NCI-H748 (cell line): ENCODE data around the gene ZSWIM9.

Experiments used
- DNase-seq: peaks from one replicate; lab custom pipeline; 2025; ENCODE audit not compliant: unreplicated experiment; lab: John Stamatoyannopoulos, UW

The ZSWIM9 gene

DNA sequence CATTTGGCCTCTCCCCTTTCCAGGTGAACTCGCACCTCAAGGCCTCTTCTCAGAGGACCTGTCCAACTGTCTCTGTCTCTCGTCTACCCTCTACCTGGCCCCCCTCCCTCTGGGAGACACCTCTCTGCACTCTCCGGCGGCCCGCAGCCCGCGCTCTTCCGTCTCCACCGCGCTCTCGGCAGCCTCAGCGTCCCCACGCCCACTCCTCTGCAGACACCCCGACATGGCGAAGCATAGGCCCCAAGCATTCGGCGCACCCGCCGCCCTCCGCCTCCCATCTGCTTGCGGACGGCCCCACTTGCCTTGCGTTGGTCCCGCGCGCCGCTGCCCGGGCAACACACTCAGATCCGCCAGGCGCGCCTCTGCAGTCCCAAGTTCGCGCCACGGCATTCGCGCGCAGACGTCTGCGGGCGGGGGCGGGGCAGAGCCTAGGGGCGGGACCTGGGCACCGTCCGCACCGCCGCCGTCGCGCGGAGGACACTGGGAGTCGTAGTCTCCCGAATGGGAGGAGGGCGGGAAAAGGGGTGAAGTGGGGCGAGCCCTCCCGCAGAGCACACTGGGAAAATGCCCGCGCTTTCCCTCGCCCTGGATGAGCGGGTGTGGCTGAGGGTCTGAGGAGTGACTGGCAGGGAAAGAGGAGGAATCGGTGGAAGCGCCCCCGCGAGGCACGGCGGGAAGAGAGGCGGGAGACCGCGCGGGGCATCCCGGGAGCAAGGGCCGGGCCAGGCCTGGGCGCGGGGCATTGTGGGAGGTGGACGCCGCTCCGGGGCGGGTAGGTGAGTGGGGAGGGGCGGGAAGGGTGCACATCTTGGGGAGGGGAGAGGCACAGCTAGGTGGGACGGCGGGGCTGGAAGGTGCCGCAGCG is at the start of gene ZSWIM9, which contains the start of gene LIG1:
TSS of gene ZSWIM9 (plus strand) at position 742 of the 865 bp plus-strand sequence. CDS start 1,123 bp downstream, outside the sequence.
TSS of gene LIG1 (minus strand) at position 406 of the 865 bp plus-strand sequence. CDS start 4,778 bp downstream, outside the sequence.
- peak; percentile 97 for DNase-seq

DNA sequence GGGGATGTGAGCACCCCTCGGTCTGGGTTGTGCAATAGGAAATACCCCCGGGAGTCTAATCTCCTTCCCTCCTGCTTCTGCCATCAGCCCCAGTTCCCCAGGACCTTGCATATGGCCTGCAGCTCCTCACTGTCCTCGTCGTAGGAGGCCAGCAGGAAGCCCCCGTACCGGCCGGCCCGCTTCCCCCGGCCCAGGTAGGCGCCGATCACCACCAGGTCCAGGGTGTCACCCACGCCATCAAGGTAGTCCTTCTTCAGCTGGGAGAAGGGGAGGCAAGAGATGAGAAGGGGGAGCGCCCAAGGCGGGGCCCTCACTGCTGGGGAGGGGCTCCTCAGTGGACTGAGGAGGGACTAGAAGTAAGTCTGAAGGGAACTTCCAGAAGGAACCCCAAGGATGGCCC is 49.4 kb upstream of the ZSWIM9 start:
- no peak for DNase-seq

- no peak for DNase-seq
Measured at GRCh38 chr19:48121909-48122371, 48.5 kb upstream of the ZSWIM9 start.

DNA sequence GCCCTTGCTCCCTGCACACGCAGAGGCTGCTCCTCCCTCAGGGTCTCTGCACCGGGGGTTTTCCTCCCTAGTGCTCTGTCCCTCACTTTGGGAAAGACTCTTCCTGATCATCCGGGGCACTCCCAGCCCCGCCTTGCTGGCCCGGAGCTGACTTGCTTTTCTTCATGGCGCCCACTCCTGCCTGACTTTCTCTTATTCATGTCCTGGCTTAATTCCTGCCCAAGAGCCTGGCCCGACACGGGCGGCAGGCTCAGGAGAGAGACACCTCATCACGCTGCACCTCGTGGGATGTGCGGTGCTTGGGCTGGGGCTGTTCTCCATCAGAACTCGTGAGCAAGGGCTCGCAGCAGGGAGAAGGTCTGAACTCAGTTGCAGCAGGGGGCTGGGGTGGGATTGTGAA is 48.1 kb upstream of the ZSWIM9 start:
- DNase-seq = no peak

- no peak for DNase-seq
Measured at GRCh38 chr19:48123907-48124651, 46.4 kb upstream of the ZSWIM9 start.

DNA sequence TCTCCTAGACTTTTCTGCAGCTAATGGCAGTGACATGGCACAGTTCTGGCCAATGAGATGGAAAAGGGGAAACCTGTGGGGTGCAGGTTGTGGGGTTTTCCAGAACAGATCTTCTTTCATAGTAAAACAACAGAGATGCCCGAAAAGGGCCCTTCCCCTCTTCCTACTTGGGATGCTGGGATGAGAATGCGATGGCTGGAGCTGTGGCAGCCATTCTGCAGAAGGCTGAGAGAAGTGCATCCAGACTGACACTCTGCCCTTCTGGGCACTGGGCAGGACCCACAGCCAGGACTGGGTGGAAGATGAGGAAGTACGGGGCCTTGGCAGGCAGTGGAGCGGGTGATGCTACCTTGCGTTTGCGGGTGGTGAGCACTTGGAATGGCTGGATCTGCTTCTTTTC is 42.9 kb upstream of the ZSWIM9 start:
- no peak for DNase-seq

GRCh38 chr19:48133094-48133493 is 37.4 kb upstream of the ZSWIM9 start:
- no peak for DNase-seq

DNA sequence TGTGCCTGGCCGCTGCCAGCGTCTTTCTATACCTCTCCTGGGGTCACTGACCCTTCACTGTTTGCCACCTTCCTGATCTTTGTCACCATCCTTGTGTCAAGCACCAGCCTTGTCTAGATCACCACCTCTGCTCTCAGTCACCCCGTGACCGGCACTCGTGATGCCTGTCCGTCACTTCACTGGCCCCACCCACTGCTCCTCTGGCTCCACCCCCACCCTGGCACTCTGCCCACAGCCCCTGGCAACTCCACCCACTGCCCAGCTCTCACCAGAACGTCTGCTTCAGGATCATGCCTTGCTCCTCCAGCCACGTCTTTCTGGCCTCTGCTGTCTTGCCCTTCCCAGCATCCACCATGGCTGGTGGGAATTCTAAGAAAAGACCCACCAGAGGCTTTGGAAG is 35.1 kb upstream of the ZSWIM9 start:
- DNase-seq = no peak

GRCh38 chr19:48136547-48136946 is 33.9 kb upstream of the ZSWIM9 start:
- DNase-seq = no peak

DNA sequence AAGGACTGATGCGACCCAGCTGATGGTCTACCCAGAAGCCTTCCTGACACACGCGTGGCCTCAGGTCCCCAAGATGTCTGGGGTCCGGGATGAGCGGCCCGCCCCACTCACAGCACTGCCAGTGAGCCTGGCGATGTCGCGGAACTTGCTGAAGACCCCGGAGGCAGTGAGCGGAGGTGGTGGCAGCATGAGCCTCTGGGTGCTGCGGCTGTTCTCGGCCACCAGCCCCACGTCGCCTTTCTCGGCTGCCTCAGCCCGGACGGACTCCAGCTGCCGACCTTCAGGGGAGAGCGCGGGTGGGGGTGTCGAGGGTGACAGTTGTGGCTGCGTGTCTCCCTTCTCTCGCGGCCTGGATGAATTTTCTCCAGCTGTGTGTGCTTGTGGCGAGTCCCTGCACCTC is 33.1 kb upstream of the ZSWIM9 start:
- DNase-seq = no peak

GRCh38 chr19:48139053-48139452 is 31.4 kb upstream of the ZSWIM9 start:
- no peak for DNase-seq

DNA sequence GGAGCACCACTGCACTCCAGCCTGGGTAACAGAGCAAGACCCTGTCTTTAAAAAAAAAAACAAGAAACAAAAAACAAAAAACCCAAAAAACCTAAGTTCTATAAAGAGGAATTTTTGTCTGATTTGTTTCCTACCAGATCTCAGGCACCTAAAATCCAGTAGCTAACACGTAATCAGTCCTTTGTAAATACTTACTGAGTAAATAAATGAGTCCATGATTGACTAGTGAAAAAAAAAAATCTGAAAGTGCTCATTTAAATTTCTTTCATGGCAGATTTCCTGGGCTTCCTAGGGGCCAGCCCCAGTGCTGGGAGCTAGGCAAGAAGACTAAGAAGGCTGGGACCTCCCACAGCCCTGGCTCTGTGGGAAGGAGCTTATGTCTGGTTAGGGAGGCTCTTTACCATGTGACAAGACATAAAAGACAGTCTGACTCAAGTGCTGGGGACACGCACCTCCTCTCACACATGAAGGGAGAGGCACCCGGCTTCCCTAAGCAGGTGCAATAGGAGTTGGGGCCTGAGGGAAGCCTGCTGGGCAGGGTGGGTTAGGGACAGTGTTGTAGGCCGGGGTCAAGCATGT is 22.8 kb upstream of the ZSWIM9 start:
- no peak for DNase-seq

- no peak for DNase-seq
Measured at GRCh38 chr19:48148576-48148975, 21.9 kb upstream of the ZSWIM9 start.

- no peak for DNase-seq
Measured at GRCh38 chr19:48149430-48149829, 21.1 kb upstream of the ZSWIM9 start.

- DNase-seq = peak; percentile 58
Measured at GRCh38 chr19:48152551-48152950, 17.9 kb upstream of the ZSWIM9 start.

DNA sequence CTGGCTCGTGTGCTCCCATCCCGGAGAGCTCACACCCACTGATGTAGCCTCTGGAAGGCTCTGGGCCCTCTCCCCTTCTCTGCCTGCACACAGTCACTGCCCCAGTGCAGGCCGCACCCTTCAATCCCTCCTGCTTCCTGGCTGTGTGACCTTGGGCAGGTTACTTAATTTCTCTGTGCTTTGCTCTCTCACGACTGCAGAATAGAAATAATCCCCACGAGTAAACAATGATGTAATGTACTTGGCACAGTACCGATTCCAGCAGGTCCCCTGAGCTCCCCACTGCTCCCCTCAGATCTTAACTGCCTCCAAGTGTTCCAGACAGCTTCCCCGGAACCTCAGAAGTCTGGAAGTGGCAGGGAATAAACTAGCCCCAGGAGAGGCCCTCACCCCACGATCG is 16.5 kb upstream of the ZSWIM9 start:
- no peak for DNase-seq

DNA sequence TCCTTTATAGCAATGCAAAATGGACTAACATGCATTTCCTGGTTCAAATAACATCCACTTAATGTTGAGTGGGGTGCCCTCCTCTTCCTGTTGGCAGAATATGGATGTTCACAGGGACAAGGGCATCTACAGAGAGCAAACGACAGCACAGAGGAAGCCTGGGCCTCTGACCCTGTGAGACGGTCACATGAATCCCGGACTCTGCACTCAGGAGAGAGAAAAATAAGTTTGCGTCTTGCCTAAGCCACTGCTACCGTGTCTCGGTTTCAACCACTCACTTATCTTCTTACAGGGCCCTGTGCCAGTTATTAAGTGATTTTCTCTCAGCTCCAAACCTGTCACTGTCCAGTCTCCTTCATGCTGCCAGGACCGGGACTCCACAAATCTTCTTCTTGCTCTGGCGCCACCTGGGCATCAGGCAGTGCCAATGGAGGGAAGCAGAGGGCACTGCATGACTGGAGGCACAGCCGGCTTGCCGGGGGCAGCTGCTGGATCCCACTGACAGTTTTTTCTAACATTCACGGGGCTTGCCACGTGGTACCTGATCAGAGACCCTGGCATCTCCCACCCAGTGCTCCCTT is 12.2 kb upstream of the ZSWIM9 start:
- DNase-seq = no peak

DNA sequence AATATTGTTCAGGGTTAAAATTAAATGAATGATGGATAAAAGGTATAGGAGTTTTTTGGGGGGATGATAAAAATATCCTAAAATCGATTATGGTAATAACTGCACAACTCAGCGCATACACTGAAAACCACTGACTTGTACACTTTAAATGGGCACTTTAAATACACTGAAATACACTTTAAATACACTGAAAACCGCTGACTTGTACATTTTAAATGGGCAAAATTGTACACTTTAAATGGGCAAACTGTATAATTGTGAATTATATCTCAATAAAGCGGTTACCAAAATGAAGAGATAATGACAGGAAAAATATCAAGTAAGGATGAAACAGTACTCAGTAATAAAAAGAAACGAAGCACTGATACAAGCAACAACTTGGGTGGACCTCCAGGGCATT is 1.8 kb upstream of the ZSWIM9 start:
- no peak for DNase-seq

DNA sequence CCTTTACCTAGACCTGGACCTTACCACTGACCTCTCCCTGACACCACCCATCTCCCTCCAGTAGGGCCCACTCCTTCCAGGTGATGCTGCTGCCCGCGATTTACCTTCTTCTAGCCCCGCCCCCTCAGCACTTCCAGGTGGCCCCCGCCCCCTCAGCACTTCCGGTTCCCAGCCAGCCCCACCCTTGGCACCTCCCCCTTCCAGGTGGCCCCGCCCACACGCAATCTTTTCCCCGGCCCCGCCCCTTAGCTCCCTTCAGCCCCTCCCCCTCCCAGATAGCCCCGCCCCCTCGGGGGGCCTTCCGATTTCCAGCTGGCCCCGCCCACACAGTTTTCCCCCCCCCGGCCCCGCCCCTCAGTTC is 922 bp upstream of the ZSWIM9 start:
- peak; percentile 89 for DNase-seq

DNA sequence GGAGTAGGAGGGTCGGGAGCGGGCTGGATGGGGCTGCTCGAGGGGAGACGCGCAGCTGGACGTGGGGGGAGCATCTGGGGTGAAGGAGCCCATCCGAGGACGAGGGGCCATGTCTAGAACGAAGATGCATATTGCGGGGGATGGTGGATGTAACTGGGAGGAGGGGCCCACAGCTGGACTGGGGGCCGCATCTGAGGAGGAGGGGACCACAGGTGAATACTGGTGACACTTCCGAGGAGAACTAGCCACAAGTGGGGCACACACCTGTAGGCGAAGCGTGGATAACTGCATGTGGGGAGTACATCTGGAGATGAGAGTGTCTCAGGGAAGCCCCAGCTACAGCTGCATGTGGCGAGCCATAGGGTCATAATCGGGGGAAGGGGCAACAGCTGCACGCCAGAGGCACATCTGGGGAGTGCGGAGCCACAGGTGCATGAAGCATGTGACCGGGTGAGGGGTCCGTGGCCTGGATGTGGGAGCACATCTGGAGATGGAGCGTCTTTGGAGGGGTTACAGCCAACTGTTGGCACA is 402 bp downstream of the ZSWIM9 start:
- no peak for DNase-seq

GRCh38 chr19:48171710-48172109 is 1.2 kb downstream of the ZSWIM9 start:
- DNase-seq = peak; percentile 83
